Measurements from ENCODE around the gene TTLL11. TPM values are rescaled to one million over a fixed set of nuclear protein-coding genes. Genes with fewer than 3 reads are reported as not detected.

Gene TTLL11
- total and polyA plus RNA-seq, 8 donors, result 5.4 to 11.6 (median 9.5) TPM

GRCh38 chr9:122102156-122102555 lies 9.0 kb upstream of the TTLL11 start:
- Histone ChIP-seq H3K4me3 (no peak overlapping the region), H3K9me3 (peaks cover 0 to 13% of the 10 kb centered on the region in 2 donors), H3K4me1 (peaks cover 0 to 5% of the 10 kb centered on the region in 2 donors), H3K27me3 (no peaks in the 10 kb centered on the region), H3K36me3 (no peaks in the 10 kb centered on the region), H3K27ac (no peak overlapping the region)
- DNase-seq (no peak), ATAC-seq (no peak)
- intact Hi-C loops (cut with DNase I), result no loop called here
- no peak for TF ChIP-seq CTCF (IDR thresholded peaks at IDR 0.05)

GRCh38 chr9:122100756-122101155 lies 7.6 kb upstream of the TTLL11 start:
- peaks cover 0 to 5% of the 10 kb centered on the region in 2 donors for H3K4me1 ChIP-seq
- H3K9me3 ChIP-seq, result peaks cover 0 to 13% of the 10 kb centered on the region in 2 donors

GRCh38 chr9:122099271-122099869 lies 6.3 kb upstream of the TTLL11 start:
- TF ChIP-seq CTCF (IDR thresholded peaks at IDR 0.05), result peak; percentile 83 to 88
- ATAC-seq (peak; percentile 95), DNase-seq (peak; percentile 65 to 96 (median 82))
- intact Hi-C loops (cut with DNase I), result loop anchor here in 1 of 2 donors (10.0 kb wide), 1 partner anchor 255 kb away; no protein-coding TSS in a partner anchor
- Histone ChIP-seq H3K9me3 (peaks cover 0 to 11% of the 10 kb centered on the region in 2 donors), H3K36me3 (no peaks in the 10 kb centered on the region), H3K4me1 (peaks cover 0 to 13% of the 10 kb centered on the region in 2 donors), H3K4me3 (no peak overlapping the region), H3K27ac (no peak overlapping the region), H3K27me3 (no peaks in the 10 kb centered on the region)

More at GRCh38 chr9:122100756-122101155, 7.6 kb upstream of the TTLL11 start:
- Histone ChIP-seq H3K27me3 (no peaks in the 10 kb centered on the region), H3K27ac (no peak overlapping the region), H3K36me3 (no peaks in the 10 kb centered on the region), H3K4me3 (no peak overlapping the region)
- intact Hi-C loops (cut with DNase I), result no loop called here
- TF ChIP-seq CTCF (IDR thresholded peaks at IDR 0.05), result no peak
- ATAC-seq (no peak), DNase-seq (no peak)

- Histone ChIP-seq H3K36me3 (no peaks in the 10 kb centered on the region), H3K9me3 (no peaks in the 10 kb centered on the region), H3K27ac (no peak overlapping the region), H3K4me1 (peaks cover 6 to 18% of the 10 kb centered on the region in 2 donors), H3K4me3 (no peak overlapping the region), H3K27me3 (no peaks in the 10 kb centered on the region)
- intact Hi-C loops (cut with DNase I), result loop anchor here in 1 of 2 donors (10.0 kb wide), 1 partner anchor 257 kb away; no protein-coding TSS in a partner anchor
- no peak for DNase-seq
- TF ChIP-seq CTCF (IDR thresholded peaks at IDR 0.05), result no peak
- no peak for ATAC-seq
Observed at GRCh38 chr9:122097679-122098315, 4.7 kb upstream of the TTLL11 start.
